Liver (tissue), 9 donors: Measurements from ENCODE around the gene BRD1. TPM values are rescaled to one million over a fixed set of nuclear protein-coding genes. Genes with fewer than 3 reads are reported as not detected.

Experiments used
- DNase-seq: peaks from one replicate; pipeline ENCODE4 v3.0.0-alpha.2; 2017; ENCODE audit warnings: low spot score
- H3K27ac ChIP-seq, 2 donors: one replicate each; pipeline ENCODE4 v1.7.0; 2013; ENCODE audit warnings: inconsistent platforms in 2 of 2, low read length in 2 of 2, control low read depth in 1 of 2, low read depth in 1 of 2, mild to moderate bottlenecking in 1 of 2
- H3K27me3 ChIP-seq, 4 donors: one replicate each; pipeline versions ENCODE4 v1.6.1 to v1.7.0; 2013; ENCODE audit warnings: low read length in 3 of 4, inconsistent platforms in 1 of 4, mild to moderate bottlenecking in 1 of 4, moderate library complexity in 1 of 4; ENCODE audit not compliant: control insufficient read depth in 4 of 4, insufficient read depth in 4 of 4
- H3K36me3 ChIP-seq, 4 donors: one replicate each; pipeline versions ENCODE4 v1.6.1 to v1.7.0; 2013; ENCODE audit warnings: low read length in 3 of 4, mild to moderate bottlenecking in 3 of 4, low read depth in 1 of 4, moderate library complexity in 1 of 4; ENCODE audit not compliant: control insufficient read depth in 4 of 4, insufficient read depth in 3 of 4
- H3K4me1 ChIP-seq, 4 donors: one replicate each; pipeline versions ENCODE4 v1.6.1 to v1.7.0; 2013; ENCODE audit warnings: low read length in 3 of 4, mild to moderate bottlenecking in 3 of 4, moderate library complexity in 1 of 4; ENCODE audit not compliant: control insufficient read depth in 4 of 4, insufficient read depth in 4 of 4
- H3K4me3 ChIP-seq, 3 donors: one replicate each; pipeline versions ENCODE4 v1.6.1 to v1.7.0; 2013; ENCODE audit warnings: low read length in 3 of 3, control low read depth in 1 of 3, low read depth in 1 of 3, mild to moderate bottlenecking in 1 of 3
- H3K9ac ChIP-seq, 2 donors: one replicate each; pipeline ENCODE4 v1.7.0; 2013; ENCODE audit warnings: low read length in 2 of 2, mild to moderate bottlenecking in 2 of 2, moderate library complexity in 2 of 2, control low read depth in 1 of 2, low read depth in 1 of 2
- H3K9me3 ChIP-seq, 4 donors: one replicate each; pipeline versions ENCODE4 v1.6.1 to v1.7.0; 2013; ENCODE audit warnings: low read length in 3 of 4; ENCODE audit not compliant: control insufficient read depth in 4 of 4
- EGR1 ChIP-seq, 2 donors: IDR thresholded peaks; 2 replicates each; pipeline ENCODE4 v1.6.1; 2016 to 2018; ENCODE audit warnings: antibody characterized with exemption in 2 of 2, low read depth in 2 of 2
- FOXA1 ChIP-seq: IDR thresholded peaks from 2 replicates; pipeline ENCODE4 v1.6.1; 2016; ENCODE audit warnings: antibody characterized with exemption
- FOXA2 ChIP-seq: IDR thresholded peaks from 2 replicates; pipeline ENCODE4 v1.6.1; 2016; ENCODE audit warnings: antibody characterized with exemption
- GABPA ChIP-seq, 2 donors: IDR thresholded peaks in 1 of 2; conservative IDR thresholded peaks in 1 of 2; 2 replicates each; pipeline ENCODE4 v1.6.1; 2016; ENCODE audit warnings: antibody characterized with exemption in 2 of 2, mild to moderate bottlenecking in 1 of 2, moderate library complexity in 1 of 2
- HNF4A ChIP-seq, 2 donors: conservative IDR thresholded peaks; 2 replicates each; pipeline ENCODE4 v1.6.1; 2016; ENCODE audit warnings: antibody characterized with exemption in 2 of 2, mild to moderate bottlenecking in 2 of 2
- HNF4G ChIP-seq: IDR thresholded peaks from 2 replicates; pipeline ENCODE4 v1.6.1; 2016; ENCODE audit warnings: antibody characterized with exemption
- JUND ChIP-seq, 2 donors: IDR thresholded peaks; 2 replicates each; pipeline ENCODE4 v1.6.1; 2016; ENCODE audit warnings: antibody characterized with exemption in 2 of 2
- NR2F2 ChIP-seq: IDR thresholded peaks from 2 replicates; pipeline ENCODE4 v1.6.1; 2016; ENCODE audit warnings: antibody characterized with exemption
- RAD21 ChIP-seq, 2 donors: IDR thresholded peaks; 2 replicates each; pipeline ENCODE4 v1.6.1; 2016; ENCODE audit warnings: antibody characterized with exemption in 2 of 2, mild to moderate bottlenecking in 2 of 2
- RXRA ChIP-seq, 2 donors: IDR thresholded peaks; 2 replicates each; pipeline ENCODE4 v1.6.1; 2017 to 2018; ENCODE audit warnings: antibody characterized with exemption in 2 of 2, mild to moderate bottlenecking in 1 of 2
- SP1 ChIP-seq: IDR thresholded peaks from 2 replicates; pipeline ENCODE4 v1.6.1; 2018; ENCODE audit warnings: antibody characterized with exemption, mild to moderate bottlenecking
- TAF1 ChIP-seq: conservative IDR thresholded peaks from 2 replicates; pipeline ENCODE4 v1.6.1; 2016; ENCODE audit warnings: antibody characterized with exemption, mild to moderate bottlenecking
- WGBS: extraction: QIAGEN DNeasy Blood & Tissue Kit; methylation state at CpG from one replicate; pipeline ENCODE4 v1.1.7; 2013; 5-methylcytosine and 5-hydroxymethylcytosine counted together
- polyA plus RNA-seq, 2 donors: library from polyadenylated mRNA; stranded (reverse) in 1 of 2; unstranded in 1 of 2; fragments of 200-250 nt in 1 of 2; fragments of >200 nt in 1 of 2; fragmentation: Nextera tagmentation in 1 of 2; extraction: Ambion mirVana in 1 of 2; gene quantifications; one replicate each; pipeline versions ENCODE4 v1.2.1 to v1.2.3, GENCODE V29; 2013 to 2015
- total RNA-seq, 2 donors: library from RNA; depleted of rRNA; stranded (reverse); fragments of >200 nt; gene quantifications; one replicate each; pipeline ENCODE4 v1.2.3, GENCODE V29; 2014
- TF ChIP-seq, protein P1 (sequence below): fragments of 150-350 bp; IDR thresholded peaks from 2 replicates; pipeline ENCODE4 v1.5.1; 2017; ENCODE audit warnings: improper control_type of control experiment, low read depth, low read length; ENCODE audit not compliant: missing input control
- TF ChIP-seq, protein P2 (sequence below): IDR thresholded peaks from 2 replicates; pipeline ENCODE4 v1.6.1; 2016; ENCODE audit warnings: antibody characterized with exemption
- TF ChIP-seq, protein P3 (sequence below): IDR thresholded peaks from 2 replicates; pipeline ENCODE4 v1.6.1; 2016; ENCODE audit warnings: antibody characterized with exemption
- TF ChIP-seq, protein P4 (sequence below): IDR thresholded peaks from 2 replicates; pipeline ENCODE4 v1.6.1; 2016; ENCODE audit warnings: antibody characterized with exemption, mild to moderate bottlenecking
- TF ChIP-seq, protein P5 (sequence below): IDR thresholded peaks from 2 replicates; pipeline ENCODE4 v1.6.1; 2016; ENCODE audit warnings: antibody characterized with exemption
- donor health status: healthy.
- donor health status: healthy.
- donor health status: healthy.
- donor health status: healthy.
- donor health status: healthy.

The BRD1 gene
- total and polyA plus RNA-seq, 4 donors = 3.3 to 20.7 (median 11.6) TPM

DNA sequence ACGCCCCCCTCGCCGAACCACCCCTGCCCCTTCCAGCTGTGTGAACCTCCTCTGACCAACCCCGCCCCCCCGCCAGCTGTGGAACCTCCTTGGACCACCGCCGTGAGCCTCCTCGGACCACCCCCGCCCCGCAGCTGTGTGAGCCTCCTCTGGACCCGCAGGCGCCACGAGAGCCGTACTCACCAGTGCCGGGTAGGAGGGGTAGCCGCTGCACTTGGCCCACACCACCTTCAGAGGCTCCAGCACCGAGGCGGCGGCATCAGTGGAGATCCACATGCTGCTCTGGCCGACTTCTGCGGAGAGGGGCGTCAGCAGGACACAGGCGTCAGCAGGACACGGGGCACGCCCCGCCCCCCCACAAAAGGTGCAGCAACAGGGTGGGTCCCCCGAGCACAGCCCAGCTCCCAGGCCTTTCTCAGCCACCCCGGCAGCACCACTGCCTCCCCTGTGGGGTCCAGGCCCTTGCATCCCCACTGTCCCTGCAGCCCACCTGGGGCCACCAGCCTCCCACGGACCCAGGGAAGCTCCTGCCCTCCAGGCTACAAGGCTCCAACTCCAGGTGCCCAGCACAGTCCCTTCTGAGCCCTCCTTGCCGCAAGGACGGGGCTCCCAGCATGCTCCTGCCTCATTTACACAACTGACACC, 51.7 kb downstream of the BRD1 start:
- no peak overlapping the region for H3K9ac ChIP-seq
- DNase-seq = no peak
- no peak overlapping the region for H3K27ac ChIP-seq
- TF ChIP-seq HNF4G (no peak), EGR1 (IDR thresholded peaks at IDR 0.05; ENCODE audit: low read depth in 2 of 2) (no peak), JUND (IDR thresholded peaks at IDR 0.05) (no peak), FOXA1 (no peak), RXRA (IDR thresholded peaks at IDR 0.05) (no peak), RAD21 (IDR thresholded peaks at IDR 0.05) (no peak), TAF1 (no peak), FOXA2 (no peak), GABPA (IDR thresholded peaks at IDR 0.05 in 1 of 2, conservative IDR thresholded peaks at IDR 0.05 in 1 of 2) (no peak), SP1 (no peak), HNF4A (conservative IDR thresholded peaks at IDR 0.05) (no peak), NR2F2 (no peak)
- TF ChIP-seq, protein P1, sequence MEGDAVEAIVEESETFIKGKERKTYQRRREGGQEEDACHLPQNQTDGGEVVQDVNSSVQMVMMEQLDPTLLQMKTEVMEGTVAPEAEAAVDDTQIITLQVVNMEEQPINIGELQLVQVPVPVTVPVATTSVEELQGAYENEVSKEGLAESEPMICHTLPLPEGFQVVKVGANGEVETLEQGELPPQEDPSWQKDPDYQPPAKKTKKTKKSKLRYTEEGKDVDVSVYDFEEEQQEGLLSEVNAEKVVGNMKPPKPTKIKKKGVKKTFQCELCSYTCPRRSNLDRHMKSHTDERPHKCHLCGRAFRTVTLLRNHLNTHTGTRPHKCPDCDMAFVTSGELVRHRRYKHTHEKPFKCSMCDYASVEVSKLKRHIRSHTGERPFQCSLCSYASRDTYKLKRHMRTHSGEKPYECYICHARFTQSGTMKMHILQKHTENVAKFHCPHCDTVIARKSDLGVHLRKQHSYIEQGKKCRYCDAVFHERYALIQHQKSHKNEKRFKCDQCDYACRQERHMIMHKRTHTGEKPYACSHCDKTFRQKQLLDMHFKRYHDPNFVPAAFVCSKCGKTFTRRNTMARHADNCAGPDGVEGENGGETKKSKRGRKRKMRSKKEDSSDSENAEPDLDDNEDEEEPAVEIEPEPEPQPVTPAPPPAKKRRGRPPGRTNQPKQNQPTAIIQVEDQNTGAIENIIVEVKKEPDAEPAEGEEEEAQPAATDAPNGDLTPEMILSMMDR = no peak
- TF ChIP-seq, protein P2, sequence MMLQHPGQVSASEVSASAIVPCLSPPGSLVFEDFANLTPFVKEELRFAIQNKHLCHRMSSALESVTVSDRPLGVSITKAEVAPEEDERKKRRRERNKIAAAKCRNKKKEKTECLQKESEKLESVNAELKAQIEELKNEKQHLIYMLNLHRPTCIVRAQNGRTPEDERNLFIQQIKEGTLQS = no peak
- TF ChIP-seq, protein P3, sequence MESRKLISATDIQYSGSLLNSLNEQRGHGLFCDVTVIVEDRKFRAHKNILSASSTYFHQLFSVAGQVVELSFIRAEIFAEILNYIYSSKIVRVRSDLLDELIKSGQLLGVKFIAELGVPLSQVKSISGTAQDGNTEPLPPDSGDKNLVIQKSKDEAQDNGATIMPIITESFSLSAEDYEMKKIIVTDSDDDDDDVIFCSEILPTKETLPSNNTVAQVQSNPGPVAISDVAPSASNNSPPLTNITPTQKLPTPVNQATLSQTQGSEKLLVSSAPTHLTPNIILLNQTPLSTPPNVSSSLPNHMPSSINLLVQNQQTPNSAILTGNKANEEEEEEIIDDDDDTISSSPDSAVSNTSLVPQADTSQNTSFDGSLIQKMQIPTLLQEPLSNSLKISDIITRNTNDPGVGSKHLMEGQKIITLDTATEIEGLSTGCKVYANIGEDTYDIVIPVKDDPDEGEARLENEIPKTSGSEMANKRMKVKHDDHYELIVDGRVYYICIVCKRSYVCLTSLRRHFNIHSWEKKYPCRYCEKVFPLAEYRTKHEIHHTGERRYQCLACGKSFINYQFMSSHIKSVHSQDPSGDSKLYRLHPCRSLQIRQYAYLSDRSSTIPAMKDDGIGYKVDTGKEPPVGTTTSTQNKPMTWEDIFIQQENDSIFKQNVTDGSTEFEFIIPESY = no peak
- TF ChIP-seq, protein P4, sequence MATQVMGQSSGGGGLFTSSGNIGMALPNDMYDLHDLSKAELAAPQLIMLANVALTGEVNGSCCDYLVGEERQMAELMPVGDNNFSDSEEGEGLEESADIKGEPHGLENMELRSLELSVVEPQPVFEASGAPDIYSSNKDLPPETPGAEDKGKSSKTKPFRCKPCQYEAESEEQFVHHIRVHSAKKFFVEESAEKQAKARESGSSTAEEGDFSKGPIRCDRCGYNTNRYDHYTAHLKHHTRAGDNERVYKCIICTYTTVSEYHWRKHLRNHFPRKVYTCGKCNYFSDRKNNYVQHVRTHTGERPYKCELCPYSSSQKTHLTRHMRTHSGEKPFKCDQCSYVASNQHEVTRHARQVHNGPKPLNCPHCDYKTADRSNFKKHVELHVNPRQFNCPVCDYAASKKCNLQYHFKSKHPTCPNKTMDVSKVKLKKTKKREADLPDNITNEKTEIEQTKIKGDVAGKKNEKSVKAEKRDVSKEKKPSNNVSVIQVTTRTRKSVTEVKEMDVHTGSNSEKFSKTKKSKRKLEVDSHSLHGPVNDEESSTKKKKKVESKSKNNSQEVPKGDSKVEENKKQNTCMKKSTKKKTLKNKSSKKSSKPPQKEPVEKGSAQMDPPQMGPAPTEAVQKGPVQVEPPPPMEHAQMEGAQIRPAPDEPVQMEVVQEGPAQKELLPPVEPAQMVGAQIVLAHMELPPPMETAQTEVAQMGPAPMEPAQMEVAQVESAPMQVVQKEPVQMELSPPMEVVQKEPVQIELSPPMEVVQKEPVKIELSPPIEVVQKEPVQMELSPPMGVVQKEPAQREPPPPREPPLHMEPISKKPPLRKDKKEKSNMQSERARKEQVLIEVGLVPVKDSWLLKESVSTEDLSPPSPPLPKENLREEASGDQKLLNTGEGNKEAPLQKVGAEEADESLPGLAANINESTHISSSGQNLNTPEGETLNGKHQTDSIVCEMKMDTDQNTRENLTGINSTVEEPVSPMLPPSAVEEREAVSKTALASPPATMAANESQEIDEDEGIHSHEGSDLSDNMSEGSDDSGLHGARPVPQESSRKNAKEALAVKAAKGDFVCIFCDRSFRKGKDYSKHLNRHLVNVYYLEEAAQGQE = no peak
- TF ChIP-seq, protein P5, sequence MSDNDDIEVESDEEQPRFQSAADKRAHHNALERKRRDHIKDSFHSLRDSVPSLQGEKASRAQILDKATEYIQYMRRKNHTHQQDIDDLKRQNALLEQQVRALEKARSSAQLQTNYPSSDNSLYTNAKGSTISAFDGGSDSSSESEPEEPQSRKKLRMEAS = no peak
- no peak overlapping the region for H3K4me3 ChIP-seq
- H3K36me3 ChIP-seq = peaks cover 27 to 60% (median 28%) of the 10 kb centered on the region in 4 donors
- H3K27me3 ChIP-seq = no peaks in the 10 kb centered on the region
- H3K4me1 ChIP-seq = no peaks in the 10 kb centered on the region
- no peaks in the 10 kb centered on the region for H3K9me3 ChIP-seq
- 94% methylated on average over 31 of the region's 31 CpGs for WGBS
